ENCODE data around the gene CLK2. TPM values are rescaled to one million over a fixed set of nuclear protein-coding genes. Genes with fewer than 3 reads are reported as not detected.

The CLK2 gene
- total and polyA plus RNA-seq, 2 donors (not counting 3 experiments of a cell fraction or from before 2014, with no cell fraction given): 69.1 to 80.9 TPM

GRCh38 chr1:155261493-155261851 lies 11.8 kb downstream of the CLK2 start:
- no peak for FAIRE-seq
- intact Hi-C loops (cut with micrococcal nuclease) (no loop called here), dilution Hi-C loops (cut with MboI; ENCODE audit: extremely low pct_ligation_motif_present, low sequenced_read_pairs) (no loop called here)
- H3K36me3 ChIP-seq (ENCODE audit: control insufficient read depth in 2 of 2, extremely low read depth in 1 of 2, insufficient read depth in 2 of 2, low read length in 2 of 2): peaks cover 4 to 25% of the 10 kb centered on the region in 2 experiments
- H2AFZ ChIP-seq (ENCODE audit: low read depth, low read length): peak overlapping the region; percentile 47
- H4K20me1 ChIP-seq (replicated peaks; ENCODE audit: control insufficient read depth, extremely low read depth, insufficient read depth, low read length): no peaks in the 10 kb centered on the region
- ChIA-PET POLR2A (no interaction called here), CTCF (interaction anchor here (1.0 to 1.9 kb wide), 6 partner anchors 11 to 387 kb away, joined by 4 to 18 read pairs (median 4); partner anchors contain the start of genes CLK2 and HCN3)
- no TSS peak for BruUV-seq (replicated peaks)
- no peaks in the 10 kb centered on the region for H3K9me3 ChIP-seq (replicated peaks; ENCODE audit: control insufficient read depth, insufficient read depth, low read length)
- no peaks in the 10 kb centered on the region for H3K9me1 ChIP-seq (replicated peaks; ENCODE audit: control insufficient read depth, extremely low read depth, insufficient read depth, low read length)
- peak overlapping the region; percentile 51 to 74 (median 64) for H3K4me3 ChIP-seq (replicated peaks in 1 of 3; ENCODE audit: insufficient read depth in 1 of 3, low read depth in 1 of 3, low read length in 3 of 3)
- no peak for TF ChIP-seq POLR2AphosphoS5 (IDR thresholded peaks at IDR 0.05; ENCODE audit: insufficient read depth, low read depth, low read length)
- TF ChIP-seq POLR2A (IDR thresholded peaks at IDR 0.05; ENCODE audit: low read depth, low read length): no peak
- no peak for TF ChIP-seq MAX (IDR thresholded peaks at IDR 0.05; ENCODE audit: insufficient read depth, insufficient read length)
- TF ChIP-seq EZH2 (IDR thresholded peaks at IDR 0.05; ENCODE audit: borderline replicate concordance, low read depth, low read length, severe bottlenecking): no peak
- TF ChIP-seq JUN (IDR thresholded peaks at IDR 0.05; ENCODE audit: borderline replicate concordance, insufficient read depth, insufficient read length, low read depth): no peak
- no peak for TF ChIP-seq CTCF (IDR thresholded peaks at IDR 0.05; ENCODE audit: extremely low read depth in 1 of 2, insufficient read depth in 1 of 2, low read depth in 1 of 2, low read length in 2 of 2)
- TF ChIP-seq FOS (IDR thresholded peaks at IDR 0.05; ENCODE audit: borderline replicate concordance, insufficient read depth, low read length): no peak
- TF ChIP-seq MYC (IDR thresholded peaks at IDR 0.05; ENCODE audit: low read depth, low read length): no peak
- peak; percentile 12 for DNase-seq (ENCODE audit: low read depth, low spot score)
- H3K4me1 ChIP-seq (ENCODE audit: control insufficient read depth, extremely low read depth, insufficient read depth, low read length): peaks cover 8% of the 10 kb centered on the region
- peak overlapping the region; percentile 6 for H3K27ac ChIP-seq (ENCODE audit: insufficient read depth, low read depth, low read length)
- peak overlapping the region; percentile 76 for H3K4me2 ChIP-seq (ENCODE audit: insufficient read depth, low read length)
- H3K27me3 ChIP-seq (ENCODE audit: control insufficient read depth in 2 of 2, insufficient read depth in 2 of 2, low read length in 2 of 2): no peaks in the 10 kb centered on the region
- H3K79me2 ChIP-seq (ENCODE audit: control insufficient read depth, insufficient read depth, low read length): peaks cover 17% of the 10 kb centered on the region
- H3K9ac ChIP-seq (replicated peaks; ENCODE audit: extremely low read depth, insufficient read depth, low read length): peak overlapping the region; percentile 61

Data from endothelial cell of umbilical vein (primary cell).